Smooth muscle cell (in vitro differentiated cells): Measurements from ENCODE around the gene RFPL1. TPM values are rescaled to one million over a fixed set of nuclear protein-coding genes. Genes with fewer than 3 reads are reported as not detected.

Experiments
- DNase-seq: peaks from one replicate; lab custom pipeline; 2025; ENCODE audit not compliant: unreplicated experiment; lab: John Stamatoyannopoulos, UW
- H2AFZ ChIP-seq: fragments of 200-600 bp; sonication (generic); 2 replicates; pipeline ENCODE4 v1.6.0; 2016; ENCODE audit warnings: antibody characterized with exemption, low read depth, mild to moderate bottlenecking
- H3F3A ChIP-seq: fragments of 200-600 bp; sonication (generic); 2 replicates; pipeline ENCODE4 v1.6.0; 2017; ENCODE audit warnings: antibody characterized with exemption, low read depth
- H3K27ac ChIP-seq: fragments of 200-600 bp; sonication (generic); 2 replicates; pipeline ENCODE4 v1.5.1; 2016; ENCODE audit warnings: low read depth, mild to moderate bottlenecking
- H3K27me3 ChIP-seq: fragments of 200-600 bp; sonication (generic); 2 replicates; pipeline ENCODE4 v1.6.1; 2016; ENCODE audit warnings: low read depth, mild to moderate bottlenecking
- H3K36me3 ChIP-seq: fragments of 200-600 bp; sonication (generic); 2 replicates; pipeline ENCODE4 v1.5.1; 2016; ENCODE audit warnings: low read depth
- H3K4me1 ChIP-seq: fragments of 200-600 bp; sonication (generic); 2 replicates; pipeline ENCODE4 v1.5.1; 2016; ENCODE audit warnings: low read depth
- H3K4me2 ChIP-seq: fragments of 200-600 bp; sonication (generic); 2 replicates; pipeline ENCODE4 v1.6.0; 2016; ENCODE audit warnings: mild to moderate bottlenecking
- H3K4me3 ChIP-seq: fragments of 200-600 bp; sonication (generic); 2 replicates; pipeline ENCODE4 v1.5.1; 2016; ENCODE audit warnings: mild to moderate bottlenecking
- H3K79me2 ChIP-seq: fragments of 200-600 bp; sonication (generic); 2 replicates; pipeline ENCODE4 v1.6.0; 2016; ENCODE audit warnings: low read depth, mild to moderate bottlenecking
- H3K9ac ChIP-seq: fragments of 200-600 bp; sonication (generic); 2 replicates; pipeline ENCODE4 v1.6.0; 2016; ENCODE audit warnings: low read depth
- H3K9me3 ChIP-seq: fragments of 200-600 bp; sonication (generic); replicated peaks from 2 replicates; pipeline ENCODE4 v1.5.1; 2016; ENCODE audit warnings: low read depth
- H4K20me1 ChIP-seq: fragments of 200-600 bp; sonication (generic); 2 replicates; pipeline ENCODE4 v1.6.0; 2016; ENCODE audit warnings: low read depth
- WGBS: methylation state at CpG from one replicate; pipeline ENCODE4 v1.1.7; 2016; ENCODE audit warnings: low lambda C conversion rate; 5-methylcytosine and 5-hydroxymethylcytosine counted together
- polyA plus RNA-seq: library from polyadenylated mRNA; unstranded; fragments of >200 nt; fragmentation: Nextera tagmentation; extraction: Ambion mirVana; gene quantifications from 2 replicates; pipeline ENCODE4 v1.2.1, GENCODE V29; 2016
- total RNA-seq: library from RNA; depleted of rRNA; stranded (reverse); fragments of >200 nt; gene quantifications from 2 replicates; pipeline ENCODE4 v1.2.3, GENCODE V29; 2014
- TF ChIP-seq, protein P1 (sequence below): fragments of 200-600 bp; sonication (generic); IDR thresholded peaks from 2 replicates; pipeline ENCODE4 v1.5.1; 2017; ENCODE audit warnings: borderline replicate concordance, mild to moderate bottlenecking, antibody characterized with exemption; ENCODE audit not compliant: insufficient read depth, poor library complexity, severe bottlenecking

Gene RFPL1
- total and polyA plus RNA-seq, 2 experiments from 2014 or later, result 0.16 TPM; not detected in 1

DNA sequence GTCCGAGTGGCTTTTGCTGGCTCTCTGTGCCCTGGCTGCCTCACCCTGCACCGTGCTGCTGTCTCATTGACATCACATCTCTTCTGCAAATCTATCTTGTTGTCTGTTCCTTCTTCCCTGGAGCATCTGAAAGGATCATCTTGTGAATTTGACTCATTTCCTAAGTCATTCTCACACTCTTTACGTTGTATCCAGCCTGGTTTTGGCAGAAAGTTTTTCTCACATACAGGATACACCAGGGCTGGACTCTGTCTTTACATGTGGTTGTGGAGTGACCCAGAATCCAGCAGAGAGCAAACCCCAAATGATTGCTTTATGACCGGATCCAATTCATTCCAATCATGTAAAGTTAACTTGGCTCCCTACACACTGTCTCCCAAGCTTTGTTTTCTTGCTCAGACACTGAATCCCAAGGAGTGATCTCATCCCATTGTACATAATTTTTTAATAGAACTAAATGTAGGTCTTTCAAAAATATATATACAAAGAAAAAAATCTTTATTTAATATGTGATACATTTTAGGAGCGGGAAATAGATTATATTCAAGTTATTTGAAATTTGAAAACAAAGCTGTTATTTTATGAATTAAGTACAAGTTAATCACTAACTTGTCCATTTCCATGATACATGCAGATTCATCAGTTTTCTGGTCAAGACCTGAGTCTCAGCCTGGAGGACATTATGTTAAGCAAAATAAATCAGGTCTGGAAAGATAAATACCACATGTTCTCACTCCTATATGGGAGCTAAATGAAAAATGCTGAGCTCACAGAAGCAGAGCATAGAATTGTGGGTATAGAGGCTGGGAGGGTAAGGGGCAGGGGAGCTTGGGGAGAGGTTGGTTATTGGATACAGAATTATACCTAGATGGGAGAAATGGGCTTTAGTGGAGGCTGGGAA is 2.9 kb upstream of the RFPL1 start:
- H3K4me2 ChIP-seq, result no peak overlapping the region
- H3K9ac ChIP-seq, result no peak overlapping the region
- H3K27me3 ChIP-seq, result peaks cover 15% of the 10 kb centered on the region
- H3K27ac ChIP-seq, result no peak overlapping the region
- H4K20me1 ChIP-seq, result no peaks in the 10 kb centered on the region
- H3K36me3 ChIP-seq, result no peaks in the 10 kb centered on the region
- H3K4me1 ChIP-seq, result no peaks in the 10 kb centered on the region
- H2AFZ ChIP-seq, result no peak overlapping the region
- H3K9me3 ChIP-seq, result no peaks in the 10 kb centered on the region
- no peaks in the 10 kb centered on the region for H3F3A ChIP-seq
- TF ChIP-seq, protein P1, sequence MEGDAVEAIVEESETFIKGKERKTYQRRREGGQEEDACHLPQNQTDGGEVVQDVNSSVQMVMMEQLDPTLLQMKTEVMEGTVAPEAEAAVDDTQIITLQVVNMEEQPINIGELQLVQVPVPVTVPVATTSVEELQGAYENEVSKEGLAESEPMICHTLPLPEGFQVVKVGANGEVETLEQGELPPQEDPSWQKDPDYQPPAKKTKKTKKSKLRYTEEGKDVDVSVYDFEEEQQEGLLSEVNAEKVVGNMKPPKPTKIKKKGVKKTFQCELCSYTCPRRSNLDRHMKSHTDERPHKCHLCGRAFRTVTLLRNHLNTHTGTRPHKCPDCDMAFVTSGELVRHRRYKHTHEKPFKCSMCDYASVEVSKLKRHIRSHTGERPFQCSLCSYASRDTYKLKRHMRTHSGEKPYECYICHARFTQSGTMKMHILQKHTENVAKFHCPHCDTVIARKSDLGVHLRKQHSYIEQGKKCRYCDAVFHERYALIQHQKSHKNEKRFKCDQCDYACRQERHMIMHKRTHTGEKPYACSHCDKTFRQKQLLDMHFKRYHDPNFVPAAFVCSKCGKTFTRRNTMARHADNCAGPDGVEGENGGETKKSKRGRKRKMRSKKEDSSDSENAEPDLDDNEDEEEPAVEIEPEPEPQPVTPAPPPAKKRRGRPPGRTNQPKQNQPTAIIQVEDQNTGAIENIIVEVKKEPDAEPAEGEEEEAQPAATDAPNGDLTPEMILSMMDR, result no peak
- WGBS, result 72% methylated on average over 5 of the region's 5 CpGs
- no peaks in the 10 kb centered on the region for H3K79me2 ChIP-seq
- H3K4me3 ChIP-seq, result no peak overlapping the region
- DNase-seq, result no peak

DNA sequence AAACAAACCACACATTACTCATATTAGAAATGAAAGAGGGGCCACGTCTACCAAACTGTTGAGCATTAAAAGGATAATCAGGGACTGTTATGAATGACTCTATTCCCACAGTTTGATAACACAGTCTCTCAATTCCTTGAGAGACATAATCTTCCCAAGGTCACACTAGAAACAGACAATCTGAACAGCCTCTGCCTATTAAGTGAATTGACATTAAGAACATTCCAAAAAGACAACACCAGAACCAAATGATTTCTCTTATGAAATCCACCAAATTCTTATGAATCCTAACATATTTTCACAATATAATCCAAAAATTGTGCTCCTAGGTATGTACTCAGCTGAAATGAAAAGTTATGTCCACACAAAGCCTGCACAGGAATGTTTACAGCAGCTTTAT is 4.6 kb downstream of the RFPL1 start:
- Histone ChIP-seq H3K4me3 (no peak overlapping the region), H4K20me1 (no peaks in the 10 kb centered on the region), H3K27ac (no peak overlapping the region), H3K4me2 (no peak overlapping the region), H3F3A (no peaks in the 10 kb centered on the region), H3K27me3 (no peaks in the 10 kb centered on the region), H3K9ac (no peak overlapping the region), H3K36me3 (no peaks in the 10 kb centered on the region), H2AFZ (no peak overlapping the region), H3K79me2 (no peaks in the 10 kb centered on the region), H3K4me1 (no peaks in the 10 kb centered on the region), H3K9me3 (no peaks in the 10 kb centered on the region)
- WGBS, result 70% methylated on average over 1 of the region's 1 CpG
- no peak for DNase-seq
- TF ChIP-seq, protein P1, result no peak

DNA sequence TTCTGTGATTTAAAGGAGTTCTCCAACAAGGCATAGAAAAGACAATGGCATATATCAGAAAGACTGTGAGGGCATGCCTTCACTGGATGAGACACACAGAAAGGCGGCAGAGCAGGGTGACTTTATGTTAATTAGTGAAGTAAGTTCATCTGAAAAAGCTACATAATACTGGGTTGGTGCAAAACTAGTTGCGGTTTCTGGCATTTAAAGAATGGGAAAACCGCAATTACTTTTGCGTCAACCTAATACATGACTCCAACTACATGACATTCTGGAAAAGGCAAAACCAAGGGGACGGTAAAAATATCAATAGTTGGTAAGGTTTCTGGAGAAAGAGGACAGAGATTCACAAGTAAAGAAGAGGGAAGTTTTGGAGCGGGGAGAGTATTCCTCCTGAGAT is 5.1 kb downstream of the RFPL1 start:
- TF ChIP-seq, protein P1, result no peak
- Histone ChIP-seq H3K79me2 (no peaks in the 10 kb centered on the region), H3K27me3 (no peaks in the 10 kb centered on the region), H3K4me3 (no peak overlapping the region), H3K4me2 (no peak overlapping the region), H4K20me1 (no peaks in the 10 kb centered on the region), H3K9me3 (no peaks in the 10 kb centered on the region), H3K9ac (no peak overlapping the region), H3K36me3 (no peaks in the 10 kb centered on the region), H3F3A (no peaks in the 10 kb centered on the region), H3K27ac (no peak overlapping the region), H3K4me1 (no peaks in the 10 kb centered on the region), H2AFZ (no peak overlapping the region)
- 68% methylated on average over 6 of the region's 6 CpGs for WGBS
- DNase-seq, result no peak
